Measurements from ENCODE around the gene BLVRB. TPM values are rescaled to one million over a fixed set of nuclear protein-coding genes. Genes with fewer than 3 reads are reported as not detected.

BLVRB gene
- total and polyA plus RNA-seq, 9 of the 15 experiments (the other 6 are each of a cell fraction or from before 2014, with no cell fraction given) = 81.1 to 749 (median 331) TPM

- peak in 1 of 2 experiments; percentile 69; a peak in 1 of 4 replicates for TF ChIP-seq TEAD1 (CRISPR knock-in tag; IDR thresholded peaks at IDR 0.05)
- no peak for TF ChIP-seq TCFL5 (CRISPR knock-in tag; conservative IDR thresholded peaks at IDR 0.05)
- no peak for TF ChIP-seq ATF2 (CRISPR knock-in tag; IDR thresholded peaks at IDR 0.05)
- no peak for TF ChIP-seq RBM15 (IDR thresholded peaks at IDR 0.05; ENCODE audit: insufficient read depth, low read length)
- TF ChIP-seq DIDO1 (tag; IDR thresholded peaks at IDR 0.05; ENCODE audit: low read depth) = no peak
- no peak for TF ChIP-seq ARID2 (IDR thresholded peaks at IDR 0.05)
- no peak; the same call in 1 of the 2 replicates for TF ChIP-seq ZNF511 (CRISPR knock-in tag; IDR thresholded peaks at IDR 0.05)
- TF ChIP-seq NR1H2 (CRISPR knock-in tag; IDR thresholded peaks at IDR 0.05) = no peak
- TF ChIP-seq ZNF239 (CRISPR knock-in tag; IDR thresholded peaks at IDR 0.05) = no peak
- TF ChIP-seq ZNF79 (CRISPR knock-in tag; IDR thresholded peaks at IDR 0.05; ENCODE audit: low read depth) = no peak
- TF ChIP-seq FOXO4 (CRISPR knock-in tag; IDR thresholded peaks at IDR 0.05) = no peak
- TF ChIP-seq MEF2D (tag; conservative IDR thresholded peaks at IDR 0.05; ENCODE audit: low read depth) = no peak
- peak; percentile 5 for TF ChIP-seq PRDM10 (IDR thresholded peaks at IDR 0.05; ENCODE audit: partially characterized antibody)
- no peak for TF ChIP-seq LARP7 (IDR thresholded peaks at IDR 0.05)
- TF ChIP-seq ZNF584 (CRISPR knock-in tag; IDR thresholded peaks at IDR 0.05; ENCODE audit: low read depth) = no peak
- TF ChIP-seq XRCC5 (IDR thresholded peaks at IDR 0.05; ENCODE audit: low read depth, low read length) = no peak
- no peak for TF ChIP-seq PHTF2 (CRISPR knock-in tag; IDR thresholded peaks at IDR 0.05)
- TF ChIP-seq GTF2F1 (IDR thresholded peaks at IDR 0.05; ENCODE audit: low read depth, low read length) = 0 out of 2 replicates have a peak, but pooled peaks have one; percentile 59
- TF ChIP-seq NCOA2 (IDR thresholded peaks at IDR 0.05; ENCODE audit: partially characterized antibody in 2 of 2) = no peak
- TF ChIP-seq ZNF408 (CRISPR knock-in tag; IDR thresholded peaks at IDR 0.05; ENCODE audit: low read depth) = no peak
- no peak for TF ChIP-seq ILF3 (IDR thresholded peaks at IDR 0.05; ENCODE audit: borderline replicate concordance)
- TF ChIP-seq HDAC2 (IDR thresholded peaks at IDR 0.05) = peak; percentile 34
These were observed 39.9 kb downstream of the BLVRB start, which contains the start of gene SERTAD1 (continued) for GRCh38 chr19:40425450-40426287.

All from K562 (cell line).